HepG2 (cell line): ENCODE data around the gene UTF1. TPM values are rescaled to one million over a fixed set of nuclear protein-coding genes. Genes with fewer than 3 reads are reported as not detected.
A peak's percentile ranks its signal among the peaks of the same experiment; 100 is the strongest.

Experiments used
- ATAC-seq: fragments of 200-7000 bp; cut with Tn5 transposase; 3 replicates; pipeline ENCODE4 v1.9.1; 2020; ENCODE audit warnings: mild to moderate bottlenecking, moderate library complexity
- BruUV-seq: library from RNA; stranded (reverse); fragments of 400-500 nt; replicated peaks from 2 replicates; lab custom pipeline; 2021; lab: Mats Ljungman, UMichigan
- CTCF ChIA-PET: fragments of 300-600 bp; formaldehyde crosslinking; extraction: SDS; loops from one replicate; lab custom pipeline; 2021; ENCODE audit warnings: low total read pairs, inconsistent platforms, low intra/inter-chr PET ratio; lab: Yijun Ruan, JAX
- POLR2A ChIA-PET: fragments of 350-600 bp; sonication (Branson Sonifier 250); formaldehyde crosslinking; loops from one replicate; lab custom pipeline; 2020; ENCODE audit warnings: antibody characterized with exemption, inconsistent platforms; lab: Yijun Ruan, JAX
- DNase-seq: peaks from one replicate; pipeline ENCODE4 v3.0.0-alpha.2; 2015; ENCODE audit warnings: low spot score
- FAIRE-seq: peaks from 3 replicates; lab custom pipeline; 2011; peaks lifted over from hg19 to GRCh38; lab: Jason Lieb, UNC
- H2AFZ ChIP-seq: one replicate; pipeline ENCODE4 v1.6.1; 2011; ENCODE audit warnings: low read length, inconsistent platforms
- H3K27ac ChIP-seq: fragments of 300-600 bp; 3 replicates; pipeline ENCODE4 v1.8.0; 2011; ENCODE audit warnings: mixed run types, mild to moderate bottlenecking, mixed read lengths, low read length, inconsistent platforms; ENCODE audit not compliant: insufficient read depth; ENCODE audit errors: extremely low read length
- H3K27me3 ChIP-seq, 2 experiments: fragments of 200-600 bp in 1 of 2; 2 replicates in 1 of 2; 3 replicates in 1 of 2; pipeline versions ENCODE4 v1.6.0 to v1.8.0; 2011; ENCODE audit warnings: low read length in 2 of 2, mild to moderate bottlenecking in 2 of 2, moderate library complexity in 2 of 2, inconsistent platforms in 1 of 2; ENCODE audit not compliant: insufficient read depth in 2 of 2, control insufficient read depth in 1 of 2
- H3K36me3 ChIP-seq, 2 experiments: fragments of 200-600 bp in 1 of 2; replicated peaks in 1 of 2; 2 replicates in 1 of 2; 3 replicates in 1 of 2; pipeline versions ENCODE4 v1.5.1 to v1.8.0; 2011; ENCODE audit warnings: low read length in 2 of 2, inconsistent platforms in 1 of 2; ENCODE audit not compliant: insufficient read depth in 2 of 2, control insufficient read depth in 1 of 2
- H3K4me1 ChIP-seq: 2 replicates; pipeline ENCODE4 v1.5.1; 2012; ENCODE audit warnings: low read length, inconsistent platforms; ENCODE audit not compliant: insufficient read depth
- H3K4me2 ChIP-seq: 2 replicates; pipeline ENCODE4 v1.6.0; 2011; ENCODE audit warnings: low read depth, low read length, inconsistent platforms
- H3K4me3 ChIP-seq, 3 experiments: fragments of 200-600 bp in 1 of 3; sonication (generic), shearing (Covaris generic) in 1 of 3; replicated peaks in 1 of 3; 2 replicates each; pipeline ENCODE4 v1.5.1; 2011 to 2016; ENCODE audit warnings: low read length in 3 of 3, inconsistent platforms in 2 of 3, low read depth in 2 of 3, mild to moderate bottlenecking in 2 of 3, control low read depth in 1 of 3, mixed read lengths in 1 of 3; ENCODE audit not compliant: insufficient read depth in 1 of 3
- H3K79me2 ChIP-seq: one replicate; pipeline ENCODE4 v1.6.1; 2011; ENCODE audit warnings: low read length, inconsistent platforms; ENCODE audit not compliant: insufficient read depth
- H3K9ac ChIP-seq: 2 replicates; pipeline ENCODE4 v1.6.0; 2011; ENCODE audit warnings: mild to moderate bottlenecking, low read depth, low read length, inconsistent platforms; ENCODE audit not compliant: insufficient read depth
- H3K9me3 ChIP-seq: 2 replicates; pipeline ENCODE4 v1.5.1; 2012; ENCODE audit warnings: mild to moderate bottlenecking, low read length
- H4K20me1 ChIP-seq: 2 replicates; pipeline ENCODE4 v1.6.0; 2011; ENCODE audit warnings: inconsistent platforms, mild to moderate bottlenecking, low read length, moderate library complexity; ENCODE audit not compliant: insufficient read depth
- ATM ChIP-seq: fragments of 450-650 bp; IDR thresholded peaks from 2 replicates; pipeline ENCODE4 v1.7.1; 2017; ENCODE audit warnings: mild to moderate bottlenecking, borderline replicate concordance
- HNRNPK ChIP-seq: fragments of 200-400 bp; formaldehyde crosslinking; IDR thresholded peaks from 2 replicates; pipeline ENCODE4 v1.6.1; 2018; ENCODE audit warnings: low read length, low read depth, moderate library complexity, mild to moderate bottlenecking; ENCODE audit not compliant: poor library complexity, severe bottlenecking
- KMT2A ChIP-seq: sonication (generic); formaldehyde crosslinking; IDR thresholded peaks from 2 replicates; pipeline ENCODE4 v1.4.0; 2020; ENCODE audit warnings: missing genetic modification reagents
- MLLT10 ChIP-seq: sonication (generic); formaldehyde crosslinking; IDR thresholded peaks from 2 replicates; pipeline ENCODE4 v1.4.0; 2020; ENCODE audit warnings: missing genetic modification reagents
- NKX3-1 ChIP-seq: sonication (generic); formaldehyde crosslinking; IDR thresholded peaks from 2 replicates; pipeline ENCODE4 v1.5.0; 2020; ENCODE audit warnings: missing genetic modification reagents
- PATZ1 ChIP-seq: sonication (generic); formaldehyde crosslinking; IDR thresholded peaks from 2 replicates; pipeline ENCODE4 v1.4.0; 2020; ENCODE audit warnings: missing genetic modification reagents
- SP5 ChIP-seq: IDR thresholded peaks from 2 replicates; pipeline ENCODE4 v1.6.1; 2016; ENCODE audit warnings: low read depth, borderline replicate concordance
- ZNF329 ChIP-seq: sonication (generic); formaldehyde crosslinking; IDR thresholded peaks from 2 replicates; pipeline ENCODE4 v1.9.0; 2021; ENCODE audit warnings: low read depth, mild to moderate bottlenecking, missing genetic modification reagents
- ZSCAN12 ChIP-seq: sonication (generic); formaldehyde crosslinking; IDR thresholded peaks from 2 replicates; pipeline ENCODE4 v1.9.0; 2021; ENCODE audit warnings: mild to moderate bottlenecking, missing genetic modification reagents
- WGBS: methylation state at CpG from one replicate; pipeline ENCODE4 v1.1.6; 2017; ENCODE audit warnings: low lambda C conversion rate; 5-methylcytosine and 5-hydroxymethylcytosine counted together
- in situ Hi-C: cut with HindIII; loops from 2 replicates; pipeline ENCODE4 v1.10.0; 2017; ENCODE audit warnings: low pct_unique_long_range_greater_than_20kb; ENCODE audit not compliant: extremely low pct_ligation_motif_present
- intact Hi-C: fragments of 100-400 bp; cut with micrococcal nuclease; formaldehyde crosslinking; loops from one replicate; pipeline ENCODE4 v1.10.0; 2022; ENCODE audit not compliant: unreplicated experiment
- polyA plus RNA-seq, 8 experiments: library from polyadenylated mRNA; depleted of rRNA in 3 of 8; stranded (reverse) in 7 of 8; unstranded in 1 of 8; fragments of >200 nt; fragmentation: Illumina TruSeq in 4 of 8; extraction: Trizol in 4 of 8; gene quantifications; 2 replicates each; pipeline versions ENCODE4 v1.2.1 to v1.2.3, GENCODE V29; 2011 to 2016; ENCODE audit warnings: low read depth in 4 of 8, missing spikeins in 1 of 8, mixed read lengths in 1 of 8; ENCODE audit not compliant: insufficient read depth in 1 of 8
- total RNA-seq, 5 experiments: library from RNA; depleted of rRNA; stranded (reverse); fragments of >200 nt; fragmentation: Illumina TruSeq; extraction: Trizol; gene quantifications; 2 replicates each; pipeline ENCODE4 v1.2.3, GENCODE V29; 2016; ENCODE audit warnings: low read depth in 1 of 5
- TF ChIP-seq, protein P1 (sequence below): sonication (generic); formaldehyde crosslinking; IDR thresholded peaks from 2 replicates; pipeline ENCODE4 v1.4.0; 2020; ENCODE audit warnings: missing genetic modification reagents
- TF ChIP-seq, protein P2 (sequence below): sonication (generic); formaldehyde crosslinking; IDR thresholded peaks from 2 replicates; pipeline ENCODE4 v1.4.0; 2020; ENCODE audit warnings: missing genetic modification reagents
- TF ChIP-seq, protein P3 (sequence below): IDR thresholded peaks from 2 replicates; pipeline ENCODE4 v1.6.1; 2016; ENCODE audit warnings: low read depth, missing genetic modification reagents, missing compliant biosample characterization

Gene UTF1
- total and polyA plus RNA-seq, 2 of the 13 experiments (the other 11 are each of a cell fraction or from before 2014, with no cell fraction given): not detected

- H3K36me3 ChIP-seq: no peaks in the 10 kb centered on the region
- in situ Hi-C loops (no loop called here), intact Hi-C loops (no loop called here)
- CTCF ChIA-PET: no interaction called here
- DNase-seq: peak; percentile 41
- peaks cover 33% of the 10 kb centered on the region for H3K4me1 ChIP-seq
- no peak overlapping the region for H3K4me3 ChIP-seq
- H3K9me3 ChIP-seq: no peaks in the 10 kb centered on the region
- FAIRE-seq: no peak
- H3K9ac ChIP-seq: no peak overlapping the region
- ATAC-seq: no peak; the same call in 1 of the 3 replicates
- no peak overlapping the region for H3K27ac ChIP-seq
- H4K20me1 ChIP-seq: no peaks in the 10 kb centered on the region
- 74% methylated on average over 11 of the region's 33 CpGs for WGBS
- H3K27me3 ChIP-seq: peaks cover 28 to 75% of the 10 kb centered on the region in 2 experiments
- POLR2A ChIA-PET: no interaction called here
- no TSS peak for BruUV-seq
- H3K4me2 ChIP-seq: peak overlapping the region; percentile 41; the same call in 1 of the 2 replicates
- no peaks in the 10 kb centered on the region for H3K79me2 ChIP-seq
- H2AFZ ChIP-seq: no peak overlapping the region
- TF ChIP-seq, protein P1, sequence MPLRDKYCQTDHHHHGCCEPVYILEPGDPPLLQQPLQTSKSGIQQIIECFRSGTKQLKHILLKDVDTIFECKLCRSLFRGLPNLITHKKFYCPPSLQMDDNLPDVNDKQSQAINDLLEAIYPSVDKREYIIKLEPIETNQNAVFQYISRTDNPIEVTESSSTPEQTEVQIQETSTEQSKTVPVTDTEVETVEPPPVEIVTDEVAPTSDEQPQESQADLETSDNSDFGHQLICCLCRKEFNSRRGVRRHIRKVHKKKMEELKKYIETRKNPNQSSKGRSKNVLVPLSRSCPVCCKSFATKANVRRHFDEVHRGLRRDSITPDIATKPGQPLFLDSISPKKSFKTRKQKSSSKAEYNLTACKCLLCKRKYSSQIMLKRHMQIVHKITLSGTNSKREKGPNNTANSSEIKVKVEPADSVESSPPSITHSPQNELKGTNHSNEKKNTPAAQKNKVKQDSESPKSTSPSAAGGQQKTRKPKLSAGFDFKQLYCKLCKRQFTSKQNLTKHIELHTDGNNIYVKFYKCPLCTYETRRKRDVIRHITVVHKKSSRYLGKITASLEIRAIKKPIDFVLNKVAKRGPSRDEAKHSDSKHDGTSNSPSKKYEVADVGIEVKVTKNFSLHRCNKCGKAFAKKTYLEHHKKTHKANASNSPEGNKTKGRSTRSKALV (CRISPR knock-in tag): no peak
- no peak for TF ChIP-seq NKX3-1 (CRISPR knock-in tag)
- no peak for TF ChIP-seq ATM
- TF ChIP-seq HNRNPK: no peak
- TF ChIP-seq, protein P2, sequence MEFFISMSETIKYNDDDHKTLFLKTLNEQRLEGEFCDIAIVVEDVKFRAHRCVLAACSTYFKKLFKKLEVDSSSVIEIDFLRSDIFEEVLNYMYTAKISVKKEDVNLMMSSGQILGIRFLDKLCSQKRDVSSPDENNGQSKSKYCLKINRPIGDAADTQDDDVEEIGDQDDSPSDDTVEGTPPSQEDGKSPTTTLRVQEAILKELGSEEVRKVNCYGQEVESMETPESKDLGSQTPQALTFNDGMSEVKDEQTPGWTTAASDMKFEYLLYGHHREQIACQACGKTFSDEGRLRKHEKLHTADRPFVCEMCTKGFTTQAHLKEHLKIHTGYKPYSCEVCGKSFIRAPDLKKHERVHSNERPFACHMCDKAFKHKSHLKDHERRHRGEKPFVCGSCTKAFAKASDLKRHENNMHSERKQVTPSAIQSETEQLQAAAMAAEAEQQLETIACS (CRISPR knock-in tag): no peak
- no peak for TF ChIP-seq KMT2A (CRISPR knock-in tag)
- TF ChIP-seq, protein P3, sequence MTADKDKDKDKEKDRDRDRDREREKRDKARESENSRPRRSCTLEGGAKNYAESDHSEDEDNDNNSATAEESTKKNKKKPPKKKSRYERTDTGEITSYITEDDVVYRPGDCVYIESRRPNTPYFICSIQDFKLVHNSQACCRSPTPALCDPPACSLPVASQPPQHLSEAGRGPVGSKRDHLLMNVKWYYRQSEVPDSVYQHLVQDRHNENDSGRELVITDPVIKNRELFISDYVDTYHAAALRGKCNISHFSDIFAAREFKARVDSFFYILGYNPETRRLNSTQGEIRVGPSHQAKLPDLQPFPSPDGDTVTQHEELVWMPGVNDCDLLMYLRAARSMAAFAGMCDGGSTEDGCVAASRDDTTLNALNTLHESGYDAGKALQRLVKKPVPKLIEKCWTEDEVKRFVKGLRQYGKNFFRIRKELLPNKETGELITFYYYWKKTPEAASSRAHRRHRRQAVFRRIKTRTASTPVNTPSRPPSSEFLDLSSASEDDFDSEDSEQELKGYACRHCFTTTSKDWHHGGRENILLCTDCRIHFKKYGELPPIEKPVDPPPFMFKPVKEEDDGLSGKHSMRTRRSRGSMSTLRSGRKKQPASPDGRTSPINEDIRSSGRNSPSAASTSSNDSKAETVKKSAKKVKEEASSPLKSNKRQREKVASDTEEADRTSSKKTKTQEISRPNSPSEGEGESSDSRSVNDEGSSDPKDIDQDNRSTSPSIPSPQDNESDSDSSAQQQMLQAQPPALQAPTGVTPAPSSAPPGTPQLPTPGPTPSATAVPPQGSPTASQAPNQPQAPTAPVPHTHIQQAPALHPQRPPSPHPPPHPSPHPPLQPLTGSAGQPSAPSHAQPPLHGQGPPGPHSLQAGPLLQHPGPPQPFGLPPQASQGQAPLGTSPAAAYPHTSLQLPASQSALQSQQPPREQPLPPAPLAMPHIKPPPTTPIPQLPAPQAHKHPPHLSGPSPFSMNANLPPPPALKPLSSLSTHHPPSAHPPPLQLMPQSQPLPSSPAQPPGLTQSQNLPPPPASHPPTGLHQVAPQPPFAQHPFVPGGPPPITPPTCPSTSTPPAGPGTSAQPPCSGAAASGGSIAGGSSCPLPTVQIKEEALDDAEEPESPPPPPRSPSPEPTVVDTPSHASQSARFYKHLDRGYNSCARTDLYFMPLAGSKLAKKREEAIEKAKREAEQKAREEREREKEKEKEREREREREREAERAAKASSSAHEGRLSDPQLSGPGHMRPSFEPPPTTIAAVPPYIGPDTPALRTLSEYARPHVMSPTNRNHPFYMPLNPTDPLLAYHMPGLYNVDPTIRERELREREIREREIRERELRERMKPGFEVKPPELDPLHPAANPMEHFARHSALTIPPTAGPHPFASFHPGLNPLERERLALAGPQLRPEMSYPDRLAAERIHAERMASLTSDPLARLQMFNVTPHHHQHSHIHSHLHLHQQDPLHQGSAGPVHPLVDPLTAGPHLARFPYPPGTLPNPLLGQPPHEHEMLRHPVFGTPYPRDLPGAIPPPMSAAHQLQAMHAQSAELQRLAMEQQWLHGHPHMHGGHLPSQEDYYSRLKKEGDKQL (CRISPR knock-in tag): no peak
- 0 out of 2 replicates have a peak, but pooled peaks have one; percentile 37 for TF ChIP-seq SP5 (CRISPR knock-in tag)
- TF ChIP-seq PATZ1: peak; percentile 49; the same call in 1 of the 2 replicates
- no peak for TF ChIP-seq MLLT10 (CRISPR knock-in tag)
- TF ChIP-seq ZNF329 (CRISPR knock-in tag): peak; percentile 99
- TF ChIP-seq ZSCAN12 (CRISPR knock-in tag): no peak
These were observed 15.6 kb downstream of the UTF1 start for GRCh38 chr10:133245439-133246235.
